ENCODE results near the gene RSAD2. TPM values are rescaled to one million over a fixed set of nuclear protein-coding genes. Genes with fewer than 3 reads are reported as not detected.

Gene RSAD2
- total and polyA plus RNA-seq, 9 of the 15 experiments (the other 6 are each of a cell fraction or from before 2014, with no cell fraction given), result 0.15 to 1.4 (median 0.28) TPM

DNA sequence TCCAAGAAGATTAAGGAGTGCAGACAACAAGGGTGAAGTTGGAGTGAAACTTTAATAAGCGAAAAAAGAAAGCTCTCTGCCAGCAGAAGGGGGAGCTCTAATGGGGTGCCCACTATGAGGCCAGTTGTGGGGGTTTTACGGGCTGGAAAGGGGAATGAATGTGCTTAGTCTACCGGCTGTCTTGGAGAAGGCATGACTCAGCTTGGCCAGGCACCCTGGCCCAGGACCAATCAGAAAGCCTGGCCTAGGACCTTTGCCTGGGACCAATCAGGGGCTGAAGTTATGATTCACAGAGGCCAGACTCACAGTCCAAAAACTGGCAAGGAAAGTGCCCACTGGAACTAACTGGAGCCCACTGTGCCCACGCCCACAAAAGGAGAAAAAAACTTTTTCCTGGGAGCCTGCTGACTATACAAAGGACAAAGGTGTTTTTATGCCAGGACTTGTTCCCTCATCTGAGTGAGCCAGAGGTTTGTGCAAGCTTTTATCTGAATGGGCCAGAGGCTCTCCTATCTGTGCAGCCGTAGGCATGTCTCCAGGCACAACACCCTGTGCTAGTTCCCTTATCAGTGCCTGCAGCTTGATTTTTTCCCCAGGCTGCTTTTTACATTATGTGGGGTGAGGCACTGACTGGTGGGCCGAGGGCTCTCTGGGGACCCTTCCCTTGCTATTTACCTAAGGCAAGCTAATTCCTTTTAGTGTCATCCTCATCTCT, 30.5 kb upstream of the RSAD2 start (continued):
- TF ChIP-seq, protein P1, sequence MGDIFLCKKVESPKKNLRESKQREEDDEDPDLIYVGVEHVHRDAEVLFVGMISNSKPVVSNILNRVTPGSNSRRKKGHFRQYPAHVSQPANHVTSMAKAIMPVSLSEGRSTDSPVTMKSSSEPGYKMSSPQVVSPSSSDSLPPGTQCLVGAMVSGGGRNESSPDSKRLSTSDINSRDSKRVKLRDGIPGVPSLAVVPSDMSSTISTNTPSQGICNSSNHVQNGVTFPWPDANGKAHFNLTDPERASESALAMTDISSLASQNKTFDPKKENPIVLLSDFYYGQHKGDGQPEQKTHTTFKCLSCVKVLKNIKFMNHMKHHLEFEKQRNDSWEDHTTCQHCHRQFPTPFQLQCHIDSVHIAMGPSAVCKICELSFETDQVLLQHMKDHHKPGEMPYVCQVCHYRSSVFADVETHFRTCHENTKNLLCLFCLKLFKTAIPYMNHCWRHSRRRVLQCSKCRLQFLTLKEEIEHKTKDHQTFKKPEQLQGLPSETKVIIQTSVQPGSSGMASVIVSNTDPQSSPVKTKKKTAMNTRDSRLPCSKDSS (IDR thresholded peaks at IDR 0.05; ENCODE audit: low read depth, partially characterized antibody), result peak; percentile 14
- TF ChIP-seq TAF15 (IDR thresholded peaks at IDR 0.05; ENCODE audit: low read depth, low read length) (no peak), PHF20 (IDR thresholded peaks at IDR 0.05; ENCODE audit: partially characterized antibody) (peak; percentile 40), TCF3 (CRISPR knock-in tag; IDR thresholded peaks at IDR 0.05) (peak; percentile 100), GTF2F1 (IDR thresholded peaks at IDR 0.05; ENCODE audit: low read depth, low read length) (no peak), MYNN (IDR thresholded peaks at IDR 0.05) (peak; percentile 90), MYNN (CRISPR knock-in tag; IDR thresholded peaks at IDR 0.05) (no peak), MTA3 (IDR thresholded peaks at IDR 0.05; ENCODE audit: borderline replicate concordance) (peak; percentile 68), ZNF134 (CRISPR knock-in tag; conservative IDR thresholded peaks at IDR 0.05) (peak; percentile 73; the same call in 1 of the 2 replicates), NFYB (IDR thresholded peaks at IDR 0.05; ENCODE audit: extremely low read depth, insufficient read length) (peak; percentile 69), ZNF3 (CRISPR knock-in tag; IDR thresholded peaks at IDR 0.05) (no peak), EP300 (IDR thresholded peaks at IDR 0.05; ENCODE audit: low read length) (peak; percentile 98), TEAD1 (CRISPR knock-in tag; IDR thresholded peaks at IDR 0.05) (peak; percentile 45 to 84; a peak in 2 of 4 replicates), MECOM (CRISPR knock-in tag; IDR thresholded peaks at IDR 0.05) (0 out of 2 replicates have a peak, but pooled peaks have one; percentile 65), TRIM28 (IDR thresholded peaks at IDR 0.05) (peak; percentile 56), NONO (IDR thresholded peaks at IDR 0.05; ENCODE audit: low read depth in 2 of 2, low read length in 1 of 2) (peak in 1 of 2 experiments; percentile 80; a peak in 2 of 4 replicates)
- TF ChIP-seq, protein P2, sequence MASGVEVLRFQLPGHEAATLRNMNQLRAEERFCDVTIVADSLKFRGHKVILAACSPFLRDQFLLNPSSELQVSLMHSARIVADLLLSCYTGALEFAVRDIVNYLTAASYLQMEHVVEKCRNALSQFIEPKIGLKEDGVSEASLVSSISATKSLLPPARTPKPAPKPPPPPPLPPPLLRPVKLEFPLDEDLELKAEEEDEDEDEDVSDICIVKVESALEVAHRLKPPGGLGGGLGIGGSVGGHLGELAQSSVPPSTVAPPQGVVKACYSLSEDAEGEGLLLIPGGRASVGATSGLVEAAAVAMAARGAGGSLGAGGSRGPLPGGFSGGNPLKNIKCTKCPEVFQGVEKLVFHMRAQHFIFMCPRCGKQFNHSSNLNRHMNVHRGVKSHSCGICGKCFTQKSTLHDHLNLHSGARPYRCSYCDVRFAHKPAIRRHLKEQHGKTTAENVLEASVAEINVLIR (CRISPR knock-in tag; IDR thresholded peaks at IDR 0.05), result 0 out of 2 replicates have a peak, but pooled peaks have one; percentile 18
- TF ChIP-seq, protein P3, sequence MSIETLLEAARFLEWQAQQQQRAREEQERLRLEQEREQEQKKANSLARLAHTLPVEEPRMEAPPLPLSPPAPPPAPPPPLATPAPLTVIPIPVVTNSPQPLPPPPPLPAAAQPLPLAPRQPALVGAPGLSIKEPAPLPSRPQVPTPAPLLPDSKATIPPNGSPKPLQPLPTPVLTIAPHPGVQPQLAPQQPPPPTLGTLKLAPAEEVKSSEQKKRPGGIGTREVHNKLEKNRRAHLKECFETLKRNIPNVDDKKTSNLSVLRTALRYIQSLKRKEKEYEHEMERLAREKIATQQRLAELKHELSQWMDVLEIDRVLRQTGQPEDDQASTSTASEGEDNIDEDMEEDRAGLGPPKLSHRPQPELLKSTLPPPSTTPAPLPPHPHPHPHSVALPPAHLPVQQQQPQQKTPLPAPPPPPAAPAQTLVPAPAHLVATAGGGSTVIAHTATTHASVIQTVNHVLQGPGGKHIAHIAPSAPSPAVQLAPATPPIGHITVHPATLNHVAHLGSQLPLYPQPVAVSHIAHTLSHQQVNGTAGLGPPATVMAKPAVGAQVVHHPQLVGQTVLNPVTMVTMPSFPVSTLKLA (conservative IDR thresholded peaks at IDR 0.05), result peak in 1 of 2 experiments; percentile 57; a peak in 1 of 4 replicates
- TF ChIP-seq, protein P4, sequence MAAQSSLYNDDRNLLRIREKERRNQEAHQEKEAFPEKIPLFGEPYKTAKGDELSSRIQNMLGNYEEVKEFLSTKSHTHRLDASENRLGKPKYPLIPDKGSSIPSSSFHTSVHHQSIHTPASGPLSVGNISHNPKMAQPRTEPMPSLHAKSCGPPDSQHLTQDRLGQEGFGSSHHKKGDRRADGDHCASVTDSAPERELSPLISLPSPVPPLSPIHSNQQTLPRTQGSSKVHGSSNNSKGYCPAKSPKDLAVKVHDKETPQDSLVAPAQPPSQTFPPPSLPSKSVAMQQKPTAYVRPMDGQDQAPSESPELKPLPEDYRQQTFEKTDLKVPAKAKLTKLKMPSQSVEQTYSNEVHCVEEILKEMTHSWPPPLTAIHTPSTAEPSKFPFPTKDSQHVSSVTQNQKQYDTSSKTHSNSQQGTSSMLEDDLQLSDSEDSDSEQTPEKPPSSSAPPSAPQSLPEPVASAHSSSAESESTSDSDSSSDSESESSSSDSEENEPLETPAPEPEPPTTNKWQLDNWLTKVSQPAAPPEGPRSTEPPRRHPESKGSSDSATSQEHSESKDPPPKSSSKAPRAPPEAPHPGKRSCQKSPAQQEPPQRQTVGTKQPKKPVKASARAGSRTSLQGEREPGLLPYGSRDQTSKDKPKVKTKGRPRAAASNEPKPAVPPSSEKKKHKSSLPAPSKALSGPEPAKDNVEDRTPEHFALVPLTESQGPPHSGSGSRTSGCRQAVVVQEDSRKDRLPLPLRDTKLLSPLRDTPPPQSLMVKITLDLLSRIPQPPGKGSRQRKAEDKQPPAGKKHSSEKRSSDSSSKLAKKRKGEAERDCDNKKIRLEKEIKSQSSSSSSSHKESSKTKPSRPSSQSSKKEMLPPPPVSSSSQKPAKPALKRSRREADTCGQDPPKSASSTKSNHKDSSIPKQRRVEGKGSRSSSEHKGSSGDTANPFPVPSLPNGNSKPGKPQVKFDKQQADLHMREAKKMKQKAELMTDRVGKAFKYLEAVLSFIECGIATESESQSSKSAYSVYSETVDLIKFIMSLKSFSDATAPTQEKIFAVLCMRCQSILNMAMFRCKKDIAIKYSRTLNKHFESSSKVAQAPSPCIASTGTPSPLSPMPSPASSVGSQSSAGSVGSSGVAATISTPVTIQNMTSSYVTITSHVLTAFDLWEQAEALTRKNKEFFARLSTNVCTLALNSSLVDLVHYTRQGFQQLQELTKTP (IDR thresholded peaks at IDR 0.05; ENCODE audit: low read depth in 1 of 2, partially characterized antibody in 2 of 2), result peak in 1 of 2 experiments; percentile 79
